ENCODE results near the gene FBXO31. TPM values are rescaled to one million over a fixed set of nuclear protein-coding genes. Genes with fewer than 3 reads are reported as not detected.

Gene FBXO31
- total and polyA plus RNA-seq, 10 of the 15 experiments (the other 5 are each of a cell fraction or from before 2014, with no cell fraction given): 0.19 to 33.1 (median 10.3) TPM

DNA sequence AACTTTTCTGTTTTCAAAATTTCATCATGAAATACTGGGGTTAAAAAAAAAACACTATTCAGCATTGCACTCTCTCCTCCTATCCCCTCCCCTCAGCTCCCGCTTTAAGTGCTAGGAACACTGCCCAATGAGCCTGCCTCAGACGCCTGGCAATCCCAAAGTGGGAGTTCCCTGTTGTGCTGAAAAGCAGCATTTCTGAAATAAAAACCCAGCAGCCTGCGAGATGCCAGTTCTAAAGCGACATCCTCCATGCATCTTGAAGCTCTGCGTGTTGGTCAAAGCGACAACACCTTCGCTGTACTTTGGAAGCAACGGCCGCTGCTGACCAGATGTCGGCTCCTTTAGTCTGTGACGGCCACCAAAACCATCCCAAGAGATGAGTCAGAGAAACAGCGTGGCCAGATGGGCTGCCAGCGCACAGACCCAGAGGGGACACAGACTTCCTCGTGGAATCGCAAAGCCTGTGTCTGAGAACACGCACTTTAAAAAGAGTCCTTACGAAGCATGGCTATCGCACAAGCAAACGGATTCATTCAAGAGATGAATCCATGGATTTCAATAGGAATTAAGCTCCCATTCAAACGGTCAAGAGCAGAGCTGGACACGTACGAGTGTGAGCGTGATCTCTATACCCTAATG, 32.8 kb downstream of the FBXO31 start:
- Histone ChIP-seq H3K79me2 (ENCODE audit: control insufficient read depth, insufficient read depth, low read length) (no peaks in the 10 kb centered on the region), H2AFZ (ENCODE audit: control insufficient read depth, low read depth, low read length) (no peak overlapping the region), H3K4me3 (no peak overlapping the region), H3K4me2 (ENCODE audit: control insufficient read depth, insufficient read depth) (no peak overlapping the region), H3K27ac (ENCODE audit: control insufficient read depth, insufficient read depth) (no peak overlapping the region), H3K4me1 (ENCODE audit: control insufficient read depth, insufficient read depth, low read length) (no peaks in the 10 kb centered on the region), H4K20me1 (ENCODE audit: control insufficient read depth, insufficient read depth) (no peaks in the 10 kb centered on the region), H3K9me3 (replicated peaks; ENCODE audit: control insufficient read depth, insufficient read depth, low read length) (no peaks in the 10 kb centered on the region), H3K36me3 (ENCODE audit: control insufficient read depth in 2 of 2, insufficient read depth in 2 of 2, low read length in 1 of 2) (peaks cover 0 to 4% of the 10 kb centered on the region in 2 experiments; a peak in 3 of 4 replicates), H3K27me3 (replicated peaks in 1 of 2; ENCODE audit: control insufficient read depth in 2 of 2, insufficient read depth in 2 of 2, low read length in 1 of 2) (no peaks in the 10 kb centered on the region), H3K9ac (ENCODE audit: control insufficient read depth, insufficient read depth, low read length) (no peak overlapping the region)
- no TSS peak for BruUV-seq (replicated peaks)
- ChIA-PET SMC1A (ENCODE audit: uncharacterized antibody, unreplicated experiment) (no interaction called here), CTCF (interaction anchor here (0.6 kb wide), 1 partner anchor 10 kb away, joined by 3 read pairs; no protein-coding TSS in a partner anchor), POLR2A (interaction anchor here (0.6 kb wide), 1 partner anchor 164 kb away, joined by 6 read pairs; no protein-coding TSS in a partner anchor), RAD21 (ENCODE audit: unreplicated experiment) (no interaction called here)
- intact Hi-C loops (cut with micrococcal nuclease; ENCODE audit: unreplicated experiment): no loop called here
- ATAC-seq (no peak), DNase-seq (ENCODE audit: low read depth, low spot score) (no peak), FAIRE-seq (no peak)
- 87% methylated on average over 23 of the region's 23 CpGs for WGBS (ENCODE audit: insufficient coverage, insufficient replicate concordance, low lambda C conversion rate, missing lambda C conversion rate)
- TF ChIP-seq, protein P1, sequence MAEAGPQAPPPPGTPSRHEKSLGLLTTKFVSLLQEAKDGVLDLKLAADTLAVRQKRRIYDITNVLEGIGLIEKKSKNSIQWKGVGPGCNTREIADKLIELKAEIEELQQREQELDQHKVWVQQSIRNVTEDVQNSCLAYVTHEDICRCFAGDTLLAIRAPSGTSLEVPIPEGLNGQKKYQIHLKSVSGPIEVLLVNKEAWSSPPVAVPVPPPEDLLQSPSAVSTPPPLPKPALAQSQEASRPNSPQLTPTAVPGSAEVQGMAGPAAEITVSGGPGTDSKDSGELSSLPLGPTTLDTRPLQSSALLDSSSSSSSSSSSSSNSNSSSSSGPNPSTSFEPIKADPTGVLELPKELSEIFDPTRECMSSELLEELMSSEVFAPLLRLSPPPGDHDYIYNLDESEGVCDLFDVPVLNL (IDR thresholded peaks at IDR 0.05; ENCODE audit: low read depth, low read length): no peak
- no peak for TF ChIP-seq MEF2A (IDR thresholded peaks at IDR 0.05; ENCODE audit: insufficient read depth, low read depth, low read length)
- TF ChIP-seq, protein P2, sequence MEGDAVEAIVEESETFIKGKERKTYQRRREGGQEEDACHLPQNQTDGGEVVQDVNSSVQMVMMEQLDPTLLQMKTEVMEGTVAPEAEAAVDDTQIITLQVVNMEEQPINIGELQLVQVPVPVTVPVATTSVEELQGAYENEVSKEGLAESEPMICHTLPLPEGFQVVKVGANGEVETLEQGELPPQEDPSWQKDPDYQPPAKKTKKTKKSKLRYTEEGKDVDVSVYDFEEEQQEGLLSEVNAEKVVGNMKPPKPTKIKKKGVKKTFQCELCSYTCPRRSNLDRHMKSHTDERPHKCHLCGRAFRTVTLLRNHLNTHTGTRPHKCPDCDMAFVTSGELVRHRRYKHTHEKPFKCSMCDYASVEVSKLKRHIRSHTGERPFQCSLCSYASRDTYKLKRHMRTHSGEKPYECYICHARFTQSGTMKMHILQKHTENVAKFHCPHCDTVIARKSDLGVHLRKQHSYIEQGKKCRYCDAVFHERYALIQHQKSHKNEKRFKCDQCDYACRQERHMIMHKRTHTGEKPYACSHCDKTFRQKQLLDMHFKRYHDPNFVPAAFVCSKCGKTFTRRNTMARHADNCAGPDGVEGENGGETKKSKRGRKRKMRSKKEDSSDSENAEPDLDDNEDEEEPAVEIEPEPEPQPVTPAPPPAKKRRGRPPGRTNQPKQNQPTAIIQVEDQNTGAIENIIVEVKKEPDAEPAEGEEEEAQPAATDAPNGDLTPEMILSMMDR (IDR thresholded peaks at IDR 0.05 in 2 of 3, conservative IDR thresholded peaks at IDR 0.05 in 1 of 3; ENCODE audit: control insufficient read depth in 2 of 3, extremely low read depth in 1 of 3, insufficient read depth in 1 of 3, low read depth in 3 of 3, low read length in 3 of 3): no peak
- TF ChIP-seq ASH2L (IDR thresholded peaks at IDR 0.05; ENCODE audit: borderline replicate concordance, low read depth): no peak
- TF ChIP-seq ZNF217 (IDR thresholded peaks at IDR 0.05): no peak
- in situ Hi-C loops (cut with MboI): no loop called here
